ENCODE results near the gene AMN1. TPM values are rescaled to one million over a fixed set of nuclear protein-coding genes. Genes with fewer than 3 reads are reported as not detected.
"Not testable (repeated sequence)": the region's sequence is repeated elsewhere in the genome, so short reads cannot be mapped to it uniquely, and the experiment has no call there.

The AMN1 gene
- total RNA-seq, 1 donor from 2014 or later = 3.1 TPM

DNA sequence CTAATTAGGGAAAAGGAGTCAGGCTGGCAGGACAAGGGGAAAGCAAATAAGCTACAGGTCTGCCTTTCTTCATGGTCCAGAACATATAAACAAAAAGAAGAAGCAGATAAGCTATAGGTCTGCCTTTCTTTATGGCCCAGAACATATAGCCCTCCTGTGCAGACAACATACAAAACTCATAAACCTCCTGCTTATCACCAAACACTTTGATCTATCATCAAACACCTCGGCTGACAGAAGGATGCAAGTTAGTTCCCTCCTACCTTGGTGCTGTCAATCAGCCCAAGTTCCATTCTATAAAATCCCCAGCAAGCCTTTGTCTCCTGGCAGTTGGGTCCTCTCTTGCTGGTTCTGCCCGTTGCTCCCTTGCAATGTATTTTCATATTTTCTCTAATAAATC is 23.2 kb downstream of the AMN1 start:
- intact Hi-C loops (cut with micrococcal nuclease) = no loop called here
- Mint-ChIP-seq H3K27ac (no peak overlapping the region), H3K4me3 (no peak overlapping the region), H3K27me3 (ENCODE audit: insufficient read depth) (no peaks in the 10 kb centered on the region), H3K4me1 (ENCODE audit: low read depth) (peaks cover 9% of the 10 kb centered on the region), H3K36me3 (ENCODE audit: low read depth) (peaks cover 24% of the 10 kb centered on the region), H3K9me3 (peaks cover 26% of the 10 kb centered on the region)
- no peak for DNase-seq (ENCODE audit: low spot score)

GRCh38 chr12:31702047-31702446 is 26.8 kb downstream of the AMN1 start:
- intact Hi-C loops (cut with micrococcal nuclease) = no loop called here
- peaks cover 4% of the 10 kb centered on the region for H3K9me3 Mint-ChIP-seq
- no peaks in the 10 kb centered on the region for H3K27me3 Mint-ChIP-seq (ENCODE audit: insufficient read depth)
- no peak overlapping the region for H3K4me3 Mint-ChIP-seq
- peaks cover 9% of the 10 kb centered on the region for H3K4me1 Mint-ChIP-seq (ENCODE audit: low read depth)
- no peak overlapping the region for H3K27ac Mint-ChIP-seq
- peaks cover 17% of the 10 kb centered on the region for H3K36me3 Mint-ChIP-seq (ENCODE audit: low read depth)
- no peak for DNase-seq (ENCODE audit: low spot score)

- Mint-ChIP-seq H3K9me3 (peaks cover 11% of the 10 kb centered on the region), H3K36me3 (ENCODE audit: low read depth) (peaks cover 19% of the 10 kb centered on the region)
- intact Hi-C loops (cut with micrococcal nuclease); H3K4me1 Mint-ChIP-seq (ENCODE audit: low read depth); H3K4me3 Mint-ChIP-seq; H3K27ac Mint-ChIP-seq; H3K27me3 Mint-ChIP-seq (ENCODE audit: insufficient read depth); DNase-seq (ENCODE audit: low spot score): not testable (repeated sequence)
Measured at GRCh38 chr12:31689921-31690320, 38.9 kb downstream of the AMN1 start.

DNA sequence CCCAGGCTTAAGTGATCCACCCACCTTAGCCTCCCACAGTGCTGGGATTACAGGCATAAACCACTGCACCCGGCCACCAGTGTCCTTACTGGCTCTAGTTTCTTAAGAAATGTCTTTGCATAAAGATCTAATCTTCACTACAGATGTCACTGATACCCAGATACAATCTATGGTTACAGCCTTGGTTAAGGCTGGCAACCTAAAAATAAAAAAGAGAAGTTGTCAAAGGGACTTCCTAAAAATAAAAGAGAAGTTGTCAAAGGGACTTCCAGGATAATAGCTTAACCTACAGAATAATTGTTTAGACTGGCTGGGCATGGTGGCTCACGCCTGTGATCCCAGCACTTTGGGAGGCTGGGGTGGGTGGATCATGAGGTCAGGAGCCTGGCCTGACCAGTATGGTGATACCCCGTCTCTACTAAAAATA is 41.7 kb downstream of the AMN1 start:
- no peak overlapping the region for H3K4me3 Mint-ChIP-seq
- peaks cover 10% of the 10 kb centered on the region for H3K4me1 Mint-ChIP-seq (ENCODE audit: low read depth)
- H3K9me3 Mint-ChIP-seq = peaks cover 22% of the 10 kb centered on the region
- H3K36me3 Mint-ChIP-seq (ENCODE audit: low read depth) = peaks cover 22% of the 10 kb centered on the region
- no peaks in the 10 kb centered on the region for H3K27me3 Mint-ChIP-seq (ENCODE audit: insufficient read depth)
- DNase-seq (ENCODE audit: low spot score) = no peak
- intact Hi-C loops (cut with micrococcal nuclease) = no loop called here
- peak overlapping the region; percentile 61 for H3K27ac Mint-ChIP-seq

DNA sequence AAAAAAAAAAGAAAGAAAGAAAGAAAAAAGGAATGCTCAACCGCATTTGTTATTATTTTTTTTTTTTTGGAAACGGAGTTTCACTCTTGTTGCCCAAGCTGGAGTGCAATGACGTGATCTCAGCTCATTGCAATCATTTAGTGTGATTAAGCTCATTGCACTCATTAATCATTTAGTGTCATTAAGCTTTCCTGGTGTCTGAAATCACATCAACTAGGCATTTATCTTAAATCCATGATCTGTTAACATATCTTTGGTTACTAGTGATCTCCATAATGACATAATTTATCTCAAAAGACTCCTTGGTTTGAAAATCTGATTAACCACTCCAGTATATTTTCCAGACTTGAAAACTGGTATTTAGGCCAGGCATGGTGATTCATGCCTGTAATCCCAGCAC is 43.0 kb downstream of the AMN1 start:
- intact Hi-C loops (cut with micrococcal nuclease) = no loop called here
- Mint-ChIP-seq H3K4me1 (ENCODE audit: low read depth) (peaks cover 12% of the 10 kb centered on the region), H3K36me3 (ENCODE audit: low read depth) (peaks cover 22% of the 10 kb centered on the region), H3K4me3 (no peak overlapping the region), H3K27me3 (ENCODE audit: insufficient read depth) (no peaks in the 10 kb centered on the region), H3K27ac (no peak overlapping the region), H3K9me3 (peaks cover 23% of the 10 kb centered on the region)
- no peak for DNase-seq (ENCODE audit: low spot score)

DNA sequence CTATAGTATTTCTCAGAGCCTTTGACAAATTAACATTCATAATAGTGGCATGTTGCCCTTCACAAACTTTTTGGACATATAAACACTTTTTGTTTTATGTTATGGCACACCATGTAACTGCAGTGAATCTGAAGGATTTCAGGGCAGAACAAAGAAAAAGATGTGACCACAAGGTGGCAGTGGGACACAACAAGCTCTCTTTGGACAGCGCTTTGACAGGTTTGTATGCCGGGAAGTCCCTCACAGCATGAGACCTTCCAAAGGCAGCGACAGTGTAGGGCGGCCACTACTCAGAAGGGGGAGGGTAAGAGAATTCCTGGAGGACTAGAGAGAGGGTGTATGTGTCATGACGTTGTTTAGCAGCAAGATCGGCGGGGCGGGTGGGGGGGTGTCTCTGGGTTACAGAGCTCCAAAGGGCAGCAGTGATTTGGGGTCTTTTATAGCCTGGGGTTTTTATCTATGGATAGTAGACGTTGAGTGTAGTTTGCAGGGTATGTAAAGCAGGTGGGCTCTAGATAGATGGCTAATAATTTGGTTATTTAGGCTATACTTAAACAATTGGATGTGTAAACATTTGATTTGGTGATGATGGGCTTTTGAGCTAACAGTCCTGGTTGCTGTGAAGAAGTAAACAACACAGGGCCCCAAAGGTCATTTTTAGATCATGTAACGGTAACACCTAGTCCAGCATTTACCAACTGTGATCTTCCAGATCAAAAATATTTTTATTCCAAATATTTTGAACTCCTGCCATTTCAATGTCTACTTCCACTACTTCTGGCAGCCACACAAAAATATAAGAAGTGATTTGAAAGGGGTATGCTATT is 46.5 kb downstream of the AMN1 start:
- Mint-ChIP-seq H3K27ac (peak overlapping the region; percentile 50), H3K4me3 (no peak overlapping the region), H3K27me3 (ENCODE audit: insufficient read depth) (no peaks in the 10 kb centered on the region), H3K9me3 (peaks cover 16% of the 10 kb centered on the region), H3K4me1 (ENCODE audit: low read depth) (peaks cover 12% of the 10 kb centered on the region), H3K36me3 (ENCODE audit: low read depth) (peaks cover 13% of the 10 kb centered on the region)
- intact Hi-C loops (cut with micrococcal nuclease) = loop anchor here (1.0 to 5.0 kb wide), 11 partner anchors 29 to 630 kb away; partner anchors contain the start of genes AMN1, BICD1 and RESF1
- DNase-seq (ENCODE audit: low spot score) = peak; percentile 62

GRCh38 chr12:31672521-31672920 is 56.3 kb downstream of the AMN1 start:
- H3K9me3 Mint-ChIP-seq = peaks cover 10% of the 10 kb centered on the region
- H3K36me3 Mint-ChIP-seq (ENCODE audit: low read depth) = peaks cover 9% of the 10 kb centered on the region
- H3K4me1 Mint-ChIP-seq (ENCODE audit: low read depth) = no peaks in the 10 kb centered on the region
- H3K27me3 Mint-ChIP-seq (ENCODE audit: insufficient read depth) = no peaks in the 10 kb centered on the region
- intact Hi-C loops (cut with micrococcal nuclease) = no loop called here
- DNase-seq (ENCODE audit: low spot score) = no peak
- H3K4me3 Mint-ChIP-seq = no peak overlapping the region
- H3K27ac Mint-ChIP-seq = no peak overlapping the region

DNA sequence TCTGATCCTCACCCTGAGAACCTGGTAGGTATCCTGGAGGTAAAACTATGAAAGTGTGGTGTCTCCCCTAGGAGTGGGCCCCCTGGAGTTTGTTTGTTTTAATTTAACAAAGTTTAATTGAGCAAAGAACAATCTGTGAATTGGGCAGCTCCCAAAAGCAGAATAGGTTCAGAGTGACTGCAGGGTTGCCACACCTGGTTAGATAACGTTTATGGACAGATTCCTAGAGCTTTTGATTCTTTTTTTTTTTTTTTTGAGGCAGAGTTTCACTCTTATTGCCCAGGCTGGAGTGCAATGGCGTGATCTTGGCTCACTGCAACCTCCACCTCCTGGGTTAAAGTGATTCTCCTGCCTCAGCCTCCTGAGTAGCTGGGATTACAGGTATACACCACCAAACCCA is 59.2 kb downstream of the AMN1 start:
- peaks cover 15% of the 10 kb centered on the region for H3K9me3 Mint-ChIP-seq
- H3K4me1 Mint-ChIP-seq (ENCODE audit: low read depth); H3K4me3 Mint-ChIP-seq; H3K36me3 Mint-ChIP-seq (ENCODE audit: low read depth); H3K27me3 Mint-ChIP-seq (ENCODE audit: insufficient read depth); DNase-seq (ENCODE audit: low spot score); intact Hi-C loops (cut with micrococcal nuclease); H3K27ac Mint-ChIP-seq: not testable (repeated sequence)

GRCh38 chr12:31669020-31669419 is 59.8 kb downstream of the AMN1 start:
- no peak overlapping the region for H3K4me3 Mint-ChIP-seq
- no peak for DNase-seq (ENCODE audit: low spot score)
- peaks cover 15% of the 10 kb centered on the region for H3K9me3 Mint-ChIP-seq
- H3K27me3 Mint-ChIP-seq (ENCODE audit: insufficient read depth) = no peaks in the 10 kb centered on the region
- H3K36me3 Mint-ChIP-seq (ENCODE audit: low read depth) = peaks cover 6% of the 10 kb centered on the region
- H3K4me1 Mint-ChIP-seq (ENCODE audit: low read depth) = no peaks in the 10 kb centered on the region
- H3K27ac Mint-ChIP-seq = no peak overlapping the region
- intact Hi-C loops (cut with micrococcal nuclease) = no loop called here

- no peak for DNase-seq (ENCODE audit: low spot score)
- Mint-ChIP-seq H3K27ac (no peak overlapping the region), H3K36me3 (ENCODE audit: low read depth) (no peaks in the 10 kb centered on the region), H3K9me3 (peaks cover 10% of the 10 kb centered on the region), H3K27me3 (ENCODE audit: insufficient read depth) (no peaks in the 10 kb centered on the region), H3K4me1 (ENCODE audit: low read depth) (peaks cover 5% of the 10 kb centered on the region), H3K4me3 (no peak overlapping the region)
- intact Hi-C loops (cut with micrococcal nuclease) = no loop called here
Measured at GRCh38 chr12:31664038-31664437, 64.8 kb downstream of the AMN1 start.

GRCh38 chr12:31663576-31663975 is 65.2 kb downstream of the AMN1 start:
- Mint-ChIP-seq H3K27ac (no peak overlapping the region), H3K4me1 (ENCODE audit: low read depth) (peaks cover 7% of the 10 kb centered on the region), H3K36me3 (ENCODE audit: low read depth) (no peaks in the 10 kb centered on the region), H3K9me3 (peaks cover 5% of the 10 kb centered on the region), H3K27me3 (ENCODE audit: insufficient read depth) (no peaks in the 10 kb centered on the region), H3K4me3 (no peak overlapping the region)
- DNase-seq (ENCODE audit: low spot score) = no peak
- intact Hi-C loops (cut with micrococcal nuclease) = no loop called here

- Mint-ChIP-seq H3K27ac (no peak overlapping the region), H3K36me3 (ENCODE audit: low read depth) (no peaks in the 10 kb centered on the region), H3K9me3 (peaks cover 5% of the 10 kb centered on the region), H3K27me3 (ENCODE audit: insufficient read depth) (no peaks in the 10 kb centered on the region), H3K4me3 (no peak overlapping the region), H3K4me1 (ENCODE audit: low read depth) (peaks cover 11% of the 10 kb centered on the region)
- no peak for DNase-seq (ENCODE audit: low spot score)
- intact Hi-C loops (cut with micrococcal nuclease) = no loop called here
Measured at GRCh38 chr12:31662176-31662849, 66.5 kb downstream of the AMN1 start.

All from activated T-helper 1 cell treated with anti-CD3 and anti-CD28 coated beads, Interleukin-12 subunit alpha, Interleukin-12 subunit beta, Interleukin-2, Interleukin-4 antibody, amounts not matched to agents 30 ng/mL and 10 ng/mL and 1 ng/mL, durations not matched to agents 14 hours and 24 hours and 36 hours (primary cell).